GM12872 (cell line): ENCODE data around the gene GALNT2.
A peak's percentile ranks its signal among the peaks of the same experiment; 100 is the strongest.

Source experiments
- TF ChIP-seq, protein P1 (sequence below): IDR thresholded peaks from 3 replicates; pipeline ENCODE4 v1.5.1; 2011; ENCODE audit warnings: low read depth, mild to moderate bottlenecking, low read length, moderate library complexity; ENCODE audit not compliant: insufficient read depth

The GALNT2 gene

DNA sequence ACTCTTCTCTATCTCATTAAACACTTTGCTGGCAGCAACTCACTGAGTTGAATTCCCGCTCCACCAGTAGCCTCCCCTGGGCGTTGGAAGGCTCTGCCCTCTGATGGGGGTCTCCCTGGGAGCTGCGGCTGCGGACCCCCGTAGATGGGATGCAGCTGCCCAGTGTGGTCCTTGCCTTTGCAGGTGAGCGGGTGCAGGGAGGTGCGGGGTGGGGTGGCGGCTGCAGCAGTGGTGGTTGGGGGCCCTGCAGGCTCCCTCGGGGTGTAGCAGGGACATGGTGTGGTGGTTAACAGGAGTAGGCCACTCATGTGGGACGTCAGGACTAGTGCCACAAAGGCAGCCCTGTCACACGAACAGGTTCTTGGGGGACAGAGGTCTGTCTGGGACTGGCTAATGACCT, 42.0 kb downstream of the GALNT2 start:
- TF ChIP-seq, protein P1, sequence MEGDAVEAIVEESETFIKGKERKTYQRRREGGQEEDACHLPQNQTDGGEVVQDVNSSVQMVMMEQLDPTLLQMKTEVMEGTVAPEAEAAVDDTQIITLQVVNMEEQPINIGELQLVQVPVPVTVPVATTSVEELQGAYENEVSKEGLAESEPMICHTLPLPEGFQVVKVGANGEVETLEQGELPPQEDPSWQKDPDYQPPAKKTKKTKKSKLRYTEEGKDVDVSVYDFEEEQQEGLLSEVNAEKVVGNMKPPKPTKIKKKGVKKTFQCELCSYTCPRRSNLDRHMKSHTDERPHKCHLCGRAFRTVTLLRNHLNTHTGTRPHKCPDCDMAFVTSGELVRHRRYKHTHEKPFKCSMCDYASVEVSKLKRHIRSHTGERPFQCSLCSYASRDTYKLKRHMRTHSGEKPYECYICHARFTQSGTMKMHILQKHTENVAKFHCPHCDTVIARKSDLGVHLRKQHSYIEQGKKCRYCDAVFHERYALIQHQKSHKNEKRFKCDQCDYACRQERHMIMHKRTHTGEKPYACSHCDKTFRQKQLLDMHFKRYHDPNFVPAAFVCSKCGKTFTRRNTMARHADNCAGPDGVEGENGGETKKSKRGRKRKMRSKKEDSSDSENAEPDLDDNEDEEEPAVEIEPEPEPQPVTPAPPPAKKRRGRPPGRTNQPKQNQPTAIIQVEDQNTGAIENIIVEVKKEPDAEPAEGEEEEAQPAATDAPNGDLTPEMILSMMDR = no peak

DNA sequence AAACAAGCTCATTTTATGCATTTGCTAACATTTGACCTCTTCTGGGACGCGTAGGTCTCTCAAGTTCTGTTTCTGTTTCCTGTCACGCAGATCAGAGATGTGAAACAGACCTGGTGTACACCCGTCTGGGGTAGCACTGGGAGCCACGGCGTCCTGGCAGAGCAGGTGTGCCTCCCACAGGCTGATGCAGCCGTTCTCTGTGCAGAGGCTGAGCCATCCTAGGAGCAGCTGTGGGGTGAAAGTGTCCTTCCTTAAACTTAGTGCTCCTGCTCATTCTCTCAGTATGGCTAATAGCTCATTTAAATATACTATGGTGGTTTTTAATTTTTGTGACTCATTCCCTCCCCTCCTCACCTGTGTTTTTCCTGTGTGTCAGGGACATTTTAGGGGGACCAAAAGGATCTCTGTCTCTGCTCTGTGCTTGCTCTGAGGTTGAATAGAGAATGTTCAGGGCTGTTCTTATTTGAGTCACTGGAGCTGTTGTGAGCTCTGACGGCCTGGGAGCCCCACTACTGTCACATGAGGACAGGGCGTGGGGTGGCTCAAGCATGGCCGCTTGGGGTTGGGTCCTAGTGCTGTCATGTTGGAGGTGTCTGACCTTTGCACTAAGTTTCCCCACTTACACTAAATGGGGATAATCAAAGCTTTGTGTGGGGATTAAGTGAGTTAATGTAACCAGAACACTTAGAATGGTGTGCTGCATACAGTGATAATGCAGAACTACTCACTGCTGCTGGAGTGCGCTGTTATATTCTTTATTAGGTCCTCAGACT, 43.0 kb downstream of the GALNT2 start:
- TF ChIP-seq, protein P1 = peak; percentile 30; the same call in 2 of the 3 replicates

DNA sequence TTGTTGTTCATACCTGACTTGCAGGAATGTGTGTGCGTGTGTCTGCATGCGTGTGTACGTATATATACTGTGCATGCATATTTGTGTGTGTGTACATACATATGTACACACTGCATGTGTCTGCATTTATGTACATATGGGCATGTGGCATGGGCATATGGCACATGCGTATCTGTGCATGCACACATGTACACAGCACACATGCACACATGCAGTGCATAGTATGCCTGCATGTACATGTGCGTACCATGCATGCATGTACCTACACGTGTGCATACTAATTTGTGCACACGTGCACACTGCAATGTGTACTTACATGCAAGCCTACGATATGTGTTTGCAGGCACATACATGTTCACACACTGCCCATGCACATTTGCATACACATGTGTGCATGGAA, 43.9 kb downstream of the GALNT2 start:
- TF ChIP-seq, protein P1 = no peak

DNA sequence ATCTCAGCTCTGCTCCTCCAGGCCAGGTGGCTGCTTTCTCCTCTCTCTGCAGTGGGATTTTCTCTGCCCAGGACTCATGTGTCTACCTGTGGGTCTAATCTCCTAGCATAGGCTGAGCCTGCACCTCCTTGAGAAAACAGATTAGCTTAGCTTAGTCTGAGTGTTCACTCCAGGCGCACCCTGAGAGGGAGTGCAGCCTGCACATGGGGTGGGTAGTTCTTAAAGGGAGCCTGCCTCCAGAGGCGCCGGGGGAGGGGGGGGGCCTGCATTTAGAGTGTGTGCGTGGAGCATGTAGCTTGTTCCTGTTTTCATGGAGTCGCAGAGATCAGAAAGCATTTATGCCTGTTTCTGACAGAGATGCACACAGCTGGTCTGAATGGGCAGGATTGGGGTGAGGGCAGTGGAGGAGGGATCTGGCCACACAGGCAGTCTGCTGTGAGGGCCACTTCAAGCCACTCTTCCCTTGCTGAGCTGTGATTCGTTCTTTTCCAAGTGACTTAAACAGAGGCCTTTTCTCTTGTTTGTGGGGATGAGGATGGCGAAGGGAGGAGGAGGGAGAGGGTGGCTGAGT, 45.2 kb downstream of the GALNT2 start:
- TF ChIP-seq, protein P1 = no peak

DNA sequence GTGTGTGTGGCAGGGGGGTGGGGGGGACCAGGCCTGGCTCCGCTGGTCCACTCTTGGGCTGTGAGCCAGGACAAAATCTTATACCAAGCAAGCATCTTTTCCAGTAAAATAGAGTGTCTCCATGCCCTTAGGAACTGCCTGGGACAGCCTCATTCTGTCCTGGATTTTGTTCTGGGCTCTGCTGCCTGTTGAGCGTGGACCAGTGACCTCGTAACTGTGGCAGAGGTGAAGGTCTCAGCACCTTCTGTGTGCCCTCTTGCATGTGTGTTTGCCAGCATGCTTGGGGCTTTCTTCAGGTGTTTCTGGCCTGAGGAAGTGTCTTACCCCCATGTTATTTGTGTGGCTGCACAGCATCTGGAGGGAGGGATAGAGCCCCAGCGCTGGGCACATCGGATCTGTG, 45.7 kb downstream of the GALNT2 start:
- TF ChIP-seq, protein P1 = no peak

DNA sequence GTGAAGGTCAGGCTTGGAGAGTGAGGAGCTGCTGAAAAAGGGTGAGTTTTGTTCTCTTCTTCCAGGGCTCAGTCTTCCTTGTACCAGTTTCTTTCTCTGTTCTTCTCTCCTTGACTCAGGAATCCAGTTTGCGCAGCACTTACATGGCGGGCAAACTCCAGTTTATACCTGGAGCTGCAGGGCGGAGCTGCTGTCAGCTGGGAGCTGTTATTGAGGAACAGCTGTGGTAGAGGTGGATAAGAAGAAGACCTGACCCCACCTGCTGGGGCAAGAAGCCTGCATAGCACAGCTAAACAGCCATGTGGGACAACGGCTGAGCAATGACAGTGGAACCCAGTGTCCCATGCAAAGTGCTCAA, 46.2 kb downstream of the GALNT2 start:
- TF ChIP-seq, protein P1 = no peak

DNA sequence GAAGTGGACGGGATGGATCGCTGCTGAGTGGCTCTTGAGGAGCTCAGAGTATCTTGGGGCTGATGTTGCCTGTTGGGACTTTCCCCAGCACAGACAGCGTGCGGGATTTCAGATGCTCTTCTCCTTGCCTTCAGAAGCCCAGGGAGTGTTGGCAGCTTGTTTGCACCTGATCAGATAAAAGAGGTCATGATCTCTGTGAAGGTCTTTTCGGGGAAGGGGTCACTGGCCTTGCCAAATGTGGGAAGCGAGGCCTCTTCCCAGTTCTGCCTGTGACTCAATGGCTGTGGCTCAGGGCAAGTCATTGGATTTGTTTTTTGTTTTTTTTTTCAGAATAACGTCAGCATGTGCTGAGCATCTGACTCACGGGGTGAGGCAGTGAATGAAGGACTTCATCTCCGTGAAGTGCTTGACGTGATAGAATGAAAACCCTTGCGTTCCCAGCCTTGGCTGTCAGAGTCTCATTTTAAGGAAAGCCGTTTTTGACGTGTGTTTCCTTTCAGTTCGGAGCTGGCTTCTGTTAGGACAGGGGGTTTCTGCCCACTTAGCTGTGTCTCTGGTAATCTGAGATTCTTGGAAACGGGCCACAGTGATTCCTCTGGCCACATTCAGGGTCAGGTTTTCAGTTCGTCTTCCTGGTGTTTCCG, 46.7 kb downstream of the GALNT2 start:
- TF ChIP-seq, protein P1 = no peak
